ENCODE measurements around the gene RAET1L. TPM values are rescaled to one million over a fixed set of nuclear protein-coding genes. Genes with fewer than 3 reads are reported as not detected.
"Not testable (repeated sequence)": the region's sequence is repeated elsewhere in the genome, so short reads cannot be mapped to it uniquely, and the experiment has no call there.

The RAET1L gene
- not detected in 2 replicates for total RNA-seq

- H3K9me3 Mint-ChIP-seq, result no peaks in the 10 kb centered on the region
- H3K27me3 Mint-ChIP-seq (ENCODE audit: insufficient read depth), result peaks cover 63% of the 10 kb centered on the region
- H3K36me3 Mint-ChIP-seq (ENCODE audit: low read depth), result no peaks in the 10 kb centered on the region
- H3K4me3 Mint-ChIP-seq, result no peak within 1 kb of the TSS
- DNase-seq (ENCODE audit: low spot score), result no peak
- intact Hi-C loops (cut with micrococcal nuclease), result no loop called here
- H3K4me1 Mint-ChIP-seq (ENCODE audit: low read depth), result peaks cover 18% of the 10 kb centered on the region
- H3K27ac Mint-ChIP-seq, result no peak within 1 kb of the TSS
These were observed at the start of gene RAET1L for GRCh38 chr6:150025201-150025917. Gene RAET1L, minus strand, starts transcription at chr6:150025532. Its CDS starts 61 bp downstream, at chr6:150025471.

- Mint-ChIP-seq H3K27me3 (ENCODE audit: insufficient read depth) (peaks cover 47% of the 10 kb centered on the region), H3K4me3 (no peak overlapping the region), H3K36me3 (ENCODE audit: low read depth) (no peaks in the 10 kb centered on the region), H3K4me1 (ENCODE audit: low read depth) (peaks cover 28% of the 10 kb centered on the region), H3K9me3 (no peaks in the 10 kb centered on the region), H3K27ac (no peak overlapping the region)
- no peak for DNase-seq (ENCODE audit: low spot score)
- intact Hi-C loops (cut with micrococcal nuclease), result no loop called here
These were observed 49.7 kb upstream of the RAET1L start for GRCh38 chr6:150075034-150075421.

GRCh38 chr6:150074396-150075033 is 49.2 kb upstream of the RAET1L start:
- H3K9me3 Mint-ChIP-seq; DNase-seq (ENCODE audit: low spot score); H3K4me3 Mint-ChIP-seq; H3K27ac Mint-ChIP-seq; intact Hi-C loops (cut with micrococcal nuclease); H3K36me3 Mint-ChIP-seq (ENCODE audit: low read depth): not testable (repeated sequence)
- Mint-ChIP-seq H3K4me1 (ENCODE audit: low read depth) (peaks cover 24% of the 10 kb centered on the region), H3K27me3 (ENCODE audit: insufficient read depth) (peaks cover 45% of the 10 kb centered on the region)

GRCh38 chr6:150072201-150072600 is 46.9 kb upstream of the RAET1L start:
- intact Hi-C loops (cut with micrococcal nuclease), result no loop called here
- DNase-seq (ENCODE audit: low spot score), result no peak
- no peak overlapping the region for H3K4me3 Mint-ChIP-seq
- peaks cover 32% of the 10 kb centered on the region for H3K27me3 Mint-ChIP-seq (ENCODE audit: insufficient read depth)
- H3K4me1 Mint-ChIP-seq (ENCODE audit: low read depth), result peaks cover 24% of the 10 kb centered on the region
- no peak overlapping the region for H3K27ac Mint-ChIP-seq
- H3K36me3 Mint-ChIP-seq (ENCODE audit: low read depth), result no peaks in the 10 kb centered on the region
- no peaks in the 10 kb centered on the region for H3K9me3 Mint-ChIP-seq

- intact Hi-C loops (cut with micrococcal nuclease), result no loop called here
- H3K36me3 Mint-ChIP-seq (ENCODE audit: low read depth), result no peaks in the 10 kb centered on the region
- DNase-seq (ENCODE audit: low spot score), result no peak
- H3K27ac Mint-ChIP-seq, result no peak overlapping the region
- H3K4me1 Mint-ChIP-seq (ENCODE audit: low read depth), result peaks cover 16% of the 10 kb centered on the region
- no peaks in the 10 kb centered on the region for H3K9me3 Mint-ChIP-seq
- peaks cover 34% of the 10 kb centered on the region for H3K27me3 Mint-ChIP-seq (ENCODE audit: insufficient read depth)
- H3K4me3 Mint-ChIP-seq, result no peak overlapping the region
These were observed 45.0 kb upstream of the RAET1L start for GRCh38 chr6:150070236-150070818.

- H3K27me3 Mint-ChIP-seq (ENCODE audit: insufficient read depth), result peaks cover 30% of the 10 kb centered on the region
- H3K27ac Mint-ChIP-seq, result no peak overlapping the region
- no peaks in the 10 kb centered on the region for H3K9me3 Mint-ChIP-seq
- no peaks in the 10 kb centered on the region for H3K36me3 Mint-ChIP-seq (ENCODE audit: low read depth)
- peaks cover 16% of the 10 kb centered on the region for H3K4me1 Mint-ChIP-seq (ENCODE audit: low read depth)
- intact Hi-C loops (cut with micrococcal nuclease), result loop anchor here (2.0 to 5.0 kb wide), 2 partner anchors 62 to 135 kb away; no protein-coding TSS in a partner anchor
- DNase-seq (ENCODE audit: low spot score), result no peak
- peak overlapping the region; percentile 44 for H3K4me3 Mint-ChIP-seq
These were observed 44.4 kb upstream of the RAET1L start for GRCh38 chr6:150069706-150070105.

- intact Hi-C loops (cut with micrococcal nuclease), result loop anchor here (2.0 to 5.0 kb wide), 2 partner anchors 62 to 134 kb away; no protein-coding TSS in a partner anchor
These were observed 43.7 kb upstream of the RAET1L start, which contains the start of gene ULBP3 for GRCh38 chr6:150068720-150069648. Gene ULBP3, minus strand, starts transcription at chr6:150069121. Its CDS starts 55 bp downstream, at chr6:150069066.

GRCh38 chr6:150068151-150068550 is 42.8 kb upstream of the RAET1L start:
- Mint-ChIP-seq H3K27me3 (ENCODE audit: insufficient read depth) (peaks cover 20% of the 10 kb centered on the region), H3K36me3 (ENCODE audit: low read depth) (no peaks in the 10 kb centered on the region), H3K4me1 (ENCODE audit: low read depth) (peaks cover 16% of the 10 kb centered on the region), H3K4me3 (peak overlapping the region; percentile 83), H3K9me3 (no peaks in the 10 kb centered on the region), H3K27ac (no peak overlapping the region)
- no peak for DNase-seq (ENCODE audit: low spot score)
- intact Hi-C loops (cut with micrococcal nuclease), result loop anchor here (2.0 to 5.0 kb wide), 2 partner anchors 61 to 133 kb away; no protein-coding TSS in a partner anchor

More at GRCh38 chr6:150068720-150069648, 43.7 kb upstream of the RAET1L start, which contains the start of gene ULBP3:
- Mint-ChIP-seq H3K4me1 (ENCODE audit: low read depth) (peaks cover 16% of the 10 kb centered on the region), H3K27ac (no peak within 1 kb of the TSS), H3K9me3 (no peaks in the 10 kb centered on the region), H3K36me3 (ENCODE audit: low read depth) (no peaks in the 10 kb centered on the region), H3K27me3 (ENCODE audit: insufficient read depth) (peaks cover 22% of the 10 kb centered on the region), H3K4me3 (peak within 1 kb of the TSS; percentile 83)
- peak; percentile 55 for DNase-seq (ENCODE audit: low spot score)

- Mint-ChIP-seq H3K27me3 (ENCODE audit: insufficient read depth) (peaks cover 18% of the 10 kb centered on the region), H3K4me3 (no peak overlapping the region), H3K27ac (no peak overlapping the region), H3K4me1 (ENCODE audit: low read depth) (peaks cover 9% of the 10 kb centered on the region), H3K36me3 (ENCODE audit: low read depth) (no peaks in the 10 kb centered on the region), H3K9me3 (no peaks in the 10 kb centered on the region)
- intact Hi-C loops (cut with micrococcal nuclease), result loop anchor here (5.0 kb wide), 1 partner anchor 58 kb away; no protein-coding TSS in a partner anchor
- no peak for DNase-seq (ENCODE audit: low spot score)
These were observed 39.8 kb upstream of the RAET1L start for GRCh38 chr6:150065083-150065482.

GRCh38 chr6:150063640-150064039 is 38.3 kb upstream of the RAET1L start:
- intact Hi-C loops (cut with micrococcal nuclease), result no loop called here

GRCh38 chr6:150059973-150060372 is 34.6 kb upstream of the RAET1L start:
- DNase-seq (ENCODE audit: low spot score); H3K9me3 Mint-ChIP-seq; intact Hi-C loops (cut with micrococcal nuclease); H3K36me3 Mint-ChIP-seq (ENCODE audit: low read depth); H3K4me3 Mint-ChIP-seq; H3K27ac Mint-ChIP-seq; H3K4me1 Mint-ChIP-seq (ENCODE audit: low read depth): not testable (repeated sequence)
- H3K27me3 Mint-ChIP-seq (ENCODE audit: insufficient read depth), result peaks cover 22% of the 10 kb centered on the region

More at GRCh38 chr6:150063640-150064039, 38.3 kb upstream of the RAET1L start:
- no peak overlapping the region for H3K4me3 Mint-ChIP-seq
- DNase-seq (ENCODE audit: low spot score), result no peak
- H3K27ac Mint-ChIP-seq, result no peak overlapping the region
- peaks cover 20% of the 10 kb centered on the region for H3K27me3 Mint-ChIP-seq (ENCODE audit: insufficient read depth)
- no peaks in the 10 kb centered on the region for H3K9me3 Mint-ChIP-seq
- peaks cover 5% of the 10 kb centered on the region for H3K4me1 Mint-ChIP-seq (ENCODE audit: low read depth)
- no peaks in the 10 kb centered on the region for H3K36me3 Mint-ChIP-seq (ENCODE audit: low read depth)

GRCh38 chr6:150058986-150059385 is 33.7 kb upstream of the RAET1L start:
- DNase-seq (ENCODE audit: low spot score), result no peak
- Mint-ChIP-seq H3K27me3 (ENCODE audit: insufficient read depth) (peaks cover 25% of the 10 kb centered on the region), H3K36me3 (ENCODE audit: low read depth) (no peaks in the 10 kb centered on the region), H3K4me1 (ENCODE audit: low read depth) (no peaks in the 10 kb centered on the region), H3K9me3 (no peaks in the 10 kb centered on the region), H3K27ac (no peak overlapping the region), H3K4me3 (no peak overlapping the region)
- intact Hi-C loops (cut with micrococcal nuclease), result no loop called here

Measured in activated T-helper 1 cell treated with anti-CD3 and anti-CD28 coated beads, Interleukin-12 subunit alpha, Interleukin-12 subunit beta, Interleukin-2, Interleukin-4 antibody, amounts not matched to agents 30 ng/mL and 10 ng/mL and 1 ng/mL, durations not matched to agents 14 hours and 24 hours and 36 hours (primary cell).